H1 (cell line): ENCODE measurements around the gene DYRK2. TPM values are rescaled to one million over a fixed set of nuclear protein-coding genes. Genes with fewer than 3 reads are reported as not detected.

ENCODE experiments used
- CTCF ChIA-PET: fragments of 300-600 bp; sonication (Branson Sonifier 250); formaldehyde crosslinking; loops from one replicate; lab custom pipeline; 2021; ENCODE audit not compliant: partially characterized antibody; lab: Charles Lee
- POLR2A ChIA-PET: fragments of 300-600 bp; sonication (Branson Sonifier 250); formaldehyde crosslinking; loops from one replicate; lab custom pipeline; 2021; ENCODE audit warnings: inconsistent platforms; ENCODE audit not compliant: partially characterized antibody; lab: Charles Lee
- DNase-seq, 2 experiments: peaks; one replicate each; pipeline versions ENCODE4 v3.0.0 to v3.0.0-alpha.2; 2010 to 2022; ENCODE audit warnings: low spot score in 2 of 2, low read depth in 1 of 2, mixed read lengths in 1 of 2
- FAIRE-seq: peaks from 2 replicates; lab custom pipeline; 2011; peaks lifted over from hg19 to GRCh38; lab: Jason Lieb, UNC
- H2AFZ ChIP-seq: 2 replicates; pipeline ENCODE4 v1.8.1; 2012; ENCODE audit warnings: low read length, inconsistent platforms
- H2AK5ac ChIP-seq: 2 replicates; pipeline ENCODE4 v1.6.1; 2013; ENCODE audit warnings: low read depth, low read length
- H2BK120ac ChIP-seq: replicated peaks from 2 replicates; pipeline ENCODE3; 2013; ENCODE audit warnings: low read depth, low read length, inconsistent platforms
- H2BK12ac ChIP-seq: 2 replicates; pipeline ENCODE4 v1.6.1; 2013; ENCODE audit warnings: low read depth, low read length
- H2BK15ac ChIP-seq: 2 replicates; pipeline ENCODE4 v1.6.1; 2013; ENCODE audit warnings: low read length
- H2BK20ac ChIP-seq: 2 replicates; pipeline ENCODE4 v1.6.1; 2013; ENCODE audit warnings: low read length
- H2BK5ac ChIP-seq: 2 replicates; pipeline ENCODE4 v1.6.1; 2013; ENCODE audit warnings: low read depth, low read length
- H3K14ac ChIP-seq: 2 replicates; pipeline ENCODE4 v1.6.1; 2013; ENCODE audit warnings: inconsistent platforms; ENCODE audit not compliant: insufficient read length
- H3K18ac ChIP-seq: 2 replicates; pipeline ENCODE4 v1.6.1; 2013; ENCODE audit warnings: low read length; ENCODE audit errors: extremely low read depth
- H3K23ac ChIP-seq: 2 replicates; pipeline ENCODE4 v1.6.1; 2013; ENCODE audit warnings: inconsistent platforms; ENCODE audit not compliant: insufficient read length
- H3K23me2 ChIP-seq: 2 replicates; pipeline ENCODE4 v1.6.1; 2013; ENCODE audit warnings: low read depth, low read length
- H3K27ac ChIP-seq: 2 replicates; pipeline ENCODE4 v1.6.1; 2011; ENCODE audit warnings: low read depth, low read length, inconsistent platforms
- H3K27me3 ChIP-seq, 4 experiments: replicated peaks in 1 of 4; 1 replicate in 1 of 4; 2 replicates in 3 of 4; pipeline versions ENCODE4 v1.6.1 to v1.8.1; 2011 to 2013; ENCODE audit warnings: low read length in 3 of 4, mild to moderate bottlenecking in 3 of 4, inconsistent platforms in 2 of 4, mixed read lengths in 2 of 4, moderate library complexity in 1 of 4; ENCODE audit not compliant: control insufficient read depth in 3 of 4, insufficient read depth in 3 of 4; ENCODE audit errors: extremely low read depth in 1 of 4
- H3K36me3 ChIP-seq, 4 experiments: 2 replicates each; pipeline versions ENCODE4 v1.6.1 to v1.8.1; 2011 to 2013; ENCODE audit warnings: mild to moderate bottlenecking in 4 of 4, low read length in 3 of 4, moderate library complexity in 2 of 4, control low read depth in 1 of 4, inconsistent platforms in 1 of 4; ENCODE audit not compliant: insufficient read depth in 4 of 4, control insufficient read depth in 2 of 4
- H3K4ac ChIP-seq: replicated peaks from 2 replicates; pipeline ENCODE3; 2013; ENCODE audit warnings: low read length, low read depth, mixed read lengths, inconsistent platforms; ENCODE audit not compliant: insufficient read length
- H3K4me1 ChIP-seq, 4 experiments: replicated peaks in 1 of 4; 1 replicate in 1 of 4; 2 replicates in 3 of 4; pipeline versions ENCODE4 v1.6.1 to v1.8.1; 2011 to 2013; ENCODE audit warnings: low read length in 3 of 4, inconsistent platforms in 2 of 4, mixed read lengths in 1 of 4; ENCODE audit not compliant: insufficient read depth in 4 of 4, control insufficient read depth in 3 of 4
- H3K4me2 ChIP-seq, 2 experiments: 2 replicates each; pipeline versions ENCODE4 v1.6.1 to v1.8.1; 2011 to 2013; ENCODE audit warnings: low read depth in 2 of 2, low read length in 2 of 2, control low read depth in 1 of 2, inconsistent platforms in 1 of 2, mild to moderate bottlenecking in 1 of 2; ENCODE audit not compliant: insufficient read depth in 1 of 2
- H3K4me3 ChIP-seq, 4 experiments: fragments of 200-600, 300-600 bp in 1 of 4; sonication (generic), shearing (Covaris generic), sonication (Bioruptor Twin) in 1 of 4; 2 replicates each; pipeline versions ENCODE4 v1.5.1 to v1.8.1; 2011 to 2016; ENCODE audit warnings: low read length in 4 of 4, low read depth in 3 of 4, control low read depth in 2 of 4, inconsistent platforms in 2 of 4, mild to moderate bottlenecking in 2 of 4, mixed read lengths in 1 of 4, moderate library complexity in 1 of 4; ENCODE audit not compliant: insufficient read depth in 2 of 4; ENCODE audit errors: extremely low read depth in 1 of 4
- H3K56ac ChIP-seq: replicated peaks from 2 replicates; pipeline ENCODE3; 2013; ENCODE audit warnings: low read depth, mild to moderate bottlenecking, mixed read lengths, low read length, inconsistent platforms; ENCODE audit not compliant: insufficient read length
- H3K79me1 ChIP-seq: 2 replicates; pipeline ENCODE4 v1.6.1; 2013; ENCODE audit warnings: low read depth, low read length, control low read depth
- H3K79me2 ChIP-seq, 2 experiments: 2 replicates each; pipeline versions ENCODE4 v1.6.1 to v1.8.1; 2012 to 2013; ENCODE audit warnings: low read length in 2 of 2, mild to moderate bottlenecking in 2 of 2, inconsistent platforms in 1 of 2; ENCODE audit not compliant: insufficient read depth in 2 of 2, control insufficient read depth in 1 of 2
- H3K9ac ChIP-seq, 4 experiments: replicated peaks in 1 of 4; 1 replicate in 1 of 4; 2 replicates in 3 of 4; pipeline versions ENCODE4 v1.6.1 to v1.8.1; 2011 to 2013; ENCODE audit warnings: low read depth in 3 of 4, low read length in 3 of 4, control low read depth in 2 of 4, mild to moderate bottlenecking in 2 of 4, moderate library complexity in 2 of 4, inconsistent platforms in 1 of 4; ENCODE audit errors: extremely low read depth in 1 of 4
- H3K9me3 ChIP-seq, 2 experiments: 2 replicates each; pipeline versions ENCODE4 v1.6.1 to v1.8.1; 2012 to 2013; ENCODE audit warnings: mild to moderate bottlenecking in 2 of 2, moderate library complexity in 2 of 2, control low read depth in 1 of 2, inconsistent platforms in 1 of 2, low read depth in 1 of 2, low read length in 1 of 2, mixed read lengths in 1 of 2; ENCODE audit not compliant: insufficient read depth in 2 of 2
- H4K20me1 ChIP-seq, 2 experiments: replicated peaks in 1 of 2; 2 replicates each; pipeline versions ENCODE3 to v1.8.1; 2011 to 2013; ENCODE audit warnings: inconsistent platforms in 2 of 2, low read length in 2 of 2, mild to moderate bottlenecking in 1 of 2; ENCODE audit not compliant: insufficient read depth in 2 of 2, control insufficient read depth in 1 of 2
- H4K5ac ChIP-seq: 2 replicates; pipeline ENCODE4 v1.6.1; 2013; ENCODE audit warnings: low read length, low read depth, mixed read lengths, inconsistent platforms; ENCODE audit not compliant: insufficient read length
- H4K8ac ChIP-seq: 2 replicates; pipeline ENCODE4 v1.8.0; 2013; ENCODE audit warnings: mild to moderate bottlenecking, moderate library complexity, low read length, inconsistent platforms; ENCODE audit not compliant: insufficient read depth; ENCODE audit errors: extremely low read depth
- H4K91ac ChIP-seq: replicated peaks from 2 replicates; pipeline ENCODE3; 2013; ENCODE audit warnings: low read length, mixed read lengths, inconsistent platforms; ENCODE audit not compliant: insufficient read length
- CHD2 ChIP-seq: IDR thresholded peaks from 2 replicates; pipeline ENCODE4 v1.6.1; 2012; ENCODE audit warnings: low read length, improper control_type of control experiment
- CTBP2 ChIP-seq: IDR thresholded peaks from 2 replicates; pipeline ENCODE4 v1.7.0; 2011; ENCODE audit warnings: borderline replicate concordance, mild to moderate bottlenecking, moderate library complexity, mixed read lengths, low read length; ENCODE audit not compliant: insufficient read depth, insufficient read length
- WGBS, 2 experiments: shearing (Covaris generic) in 1 of 2; methylation state at CpG; one replicate each; pipeline versions ENCODE4 v1.1.6 to v1.1.7; 2013 to 2015; ENCODE audit warnings: low lambda C conversion rate in 2 of 2, mixed read lengths in 2 of 2, inconsistent platforms in 1 of 2, low coverage in 1 of 2, missing lambda C conversion rate in 1 of 2; ENCODE audit not compliant: insufficient replicate concordance in 2 of 2, insufficient coverage in 1 of 2, insufficient read length in 1 of 2; ENCODE audit errors: extremely low coverage in 1 of 2, missing lambda C conversion rate in 1 of 2; 5-methylcytosine and 5-hydroxymethylcytosine counted together
- polyA plus RNA-seq, 7 experiments: library from polyadenylated mRNA; depleted of rRNA in 3 of 7; stranded (reverse) in 5 of 7; unstranded in 2 of 7; fragments of >200 nt in 5 of 7; fragments of 200-250 nt in 2 of 7; gene quantifications; 1 replicate in 5 of 7; 2 replicates in 1 of 7; 4 replicates in 1 of 7; pipeline versions ENCODE4 v1.2.1 to v1.2.3, GENCODE V29; 2011 to 2013; ENCODE audit warnings: missing spikeins in 2 of 7, mixed read lengths in 2 of 7
- total RNA-seq: library from RNA; stranded (reverse); fragmentation: NEBNext Ultra II Directional; extraction: Animal tissue kit (Norgen Biotek cat#: 25700); gene quantifications from 2 replicates; pipeline ENCODE4 v1.2.1, GENCODE V29; 2021

DYRK2 gene
- total and polyA plus RNA-seq, 2 of the 8 experiments (the other 6 are each of a cell fraction or from before 2014, with no cell fraction given): 11.2 to 31.6 TPM

- H3K18ac ChIP-seq: no peak overlapping the region
- 67% methylated on average over 3 of the region's 3 CpGs; no CpG with 5 or more reads in 1 of the 2 experiments for WGBS, 2 experiments
- no peak for DNase-seq
- TF ChIP-seq CTBP2 (no peak), CHD2 (no peak)
- TF ChIP-seq, all 59 proteins: peak for 0
- Histone ChIP-seq H2BK15ac (no peak overlapping the region), H2BK20ac (no peak overlapping the region), H3K4ac (no peak overlapping the region), H3K14ac (no peak overlapping the region), H2AK5ac (no peak overlapping the region), H3K27ac (no peak overlapping the region), H3K23me2 (no peaks in the 10 kb centered on the region), H2BK5ac (no peak overlapping the region), H3K4me2 (no peak overlapping the region), H2AFZ (no peak overlapping the region), H3K4me1 (peaks cover 0 to 3% (median 0%) of the 10 kb centered on the region in 4 experiments; a peak in 3 of 7 replicates), H3K4me3 (no peak overlapping the region), H3K79me1 (no peaks in the 10 kb centered on the region), H4K5ac (no peak overlapping the region), H3K56ac (no peak overlapping the region), H2BK120ac (no peak overlapping the region), H4K8ac (no peak overlapping the region), H3K9ac (no peak overlapping the region), H3K23ac (no peak overlapping the region), H3K79me2 (no peaks in the 10 kb centered on the region), H3K9me3 (no peaks in the 10 kb centered on the region), H2BK12ac (no peak overlapping the region), H3K36me3 (no peaks in the 10 kb centered on the region), H4K91ac (no peak overlapping the region), H3K27me3 (no peaks in the 10 kb centered on the region), H4K20me1 (no peaks in the 10 kb centered on the region)
- CTCF ChIA-PET: interaction anchor here (0.6 to 1.6 kb wide), 2 partner anchors 10 to 232 kb away, joined by 3 to 5 read pairs; no protein-coding TSS in a partner anchor
- POLR2A ChIA-PET: no interaction called here
- no peak for FAIRE-seq
These were observed 62.0 kb downstream of the DYRK2 start for GRCh38 chr12:67710582-67710981.
